Measurements from ENCODE around the gene PAFAH1B2.
A peak's percentile ranks its signal among the peaks of the same experiment; 100 is the strongest.
"Not testable (repeated sequence)": the region's sequence is repeated elsewhere in the genome, so short reads cannot be mapped to it uniquely, and the experiment has no call there.

The PAFAH1B2 gene

GRCh38 chr11:117143871-117144476, at the start of gene PAFAH1B2:
TSS of gene PAFAH1B2 (plus strand) at chr11:117144287. CDS start at chr11:117152448, 8,161 bp downstream.
- peak; percentile 97 for DNase-seq

GRCh38 chr11:117094776-117095175, 49.3 kb upstream of the PAFAH1B2 start:
- DNase-seq, result no peak

GRCh38 chr11:117095284-117096161, 48.6 kb upstream of the PAFAH1B2 start:
- DNase-seq, result no peak

- DNase-seq, result peak; percentile 31
Observed at GRCh38 chr11:117096201-117096991, 47.7 kb upstream of the PAFAH1B2 start.

- no peak for DNase-seq
Observed at GRCh38 chr11:117097014-117097388, 47.1 kb upstream of the PAFAH1B2 start.

GRCh38 chr11:117097389-117098268, 46.5 kb upstream of the PAFAH1B2 start:
- DNase-seq, result peak; percentile 53

GRCh38 chr11:117098269-117099232, 45.5 kb upstream of the PAFAH1B2 start, which contains the start of gene SIK3:
TSS of gene SIK3 (minus strand) at chr11:117098428. CDS start at chr11:117098415, 13 bp downstream.
- DNase-seq, result peak; percentile 99

GRCh38 chr11:117099696-117100095, 44.4 kb upstream of the PAFAH1B2 start:
- DNase-seq, result no peak

- no peak for DNase-seq
Observed at GRCh38 chr11:117100556-117100955, 43.5 kb upstream of the PAFAH1B2 start.

GRCh38 chr11:117107701-117108590, 36.1 kb upstream of the PAFAH1B2 start:
- DNase-seq, result no peak

- DNase-seq, result no peak
Observed at GRCh38 chr11:117110294-117110950, 33.7 kb upstream of the PAFAH1B2 start.

- DNase-seq, result not testable (repeated sequence)
Observed at GRCh38 chr11:117112497-117112896, 31.6 kb upstream of the PAFAH1B2 start.

GRCh38 chr11:117112939-117113338, 31.1 kb upstream of the PAFAH1B2 start:
- DNase-seq, result not testable (repeated sequence)

GRCh38 chr11:117117681-117118080, 26.4 kb upstream of the PAFAH1B2 start:
- DNase-seq, result no peak

GRCh38 chr11:117121176-117121575, 22.9 kb upstream of the PAFAH1B2 start:
- no peak for DNase-seq

- DNase-seq, result no peak
Observed at GRCh38 chr11:117122556-117122955, 21.5 kb upstream of the PAFAH1B2 start.

- no peak for DNase-seq
Observed at GRCh38 chr11:117126223-117126965, 17.7 kb upstream of the PAFAH1B2 start.

- no peak for DNase-seq
Observed at GRCh38 chr11:117127171-117127901, 16.8 kb upstream of the PAFAH1B2 start.

Data from 8988T (cell line).